NCI-H2196 (cell line): Measurements from ENCODE around the gene ARHGAP44.

Experiments used
- DNase-seq: peaks from one replicate; lab custom pipeline; 2025; ENCODE audit not compliant: unreplicated experiment; lab: John Stamatoyannopoulos, UW

ARHGAP44 gene

GRCh38 chr17:12789481-12790248 lies at the start of gene ARHGAP44:
ARHGAP44 (plus strand) TSS chr17:12789498; CDS start chr17:12789839, 341 bp downstream.
- peak; percentile 11 for DNase-seq

- DNase-seq: no peak
These were observed 49.8 kb upstream of the ARHGAP44 start for GRCh38 chr17:12739500-12739899.

- DNase-seq: no peak
These were observed 46.3 kb upstream of the ARHGAP44 start for GRCh38 chr17:12743046-12743445.

- no peak for DNase-seq
These were observed 45.0 kb upstream of the ARHGAP44 start for GRCh38 chr17:12744298-12744697.

- no peak for DNase-seq
These were observed 44.5 kb upstream of the ARHGAP44 start for GRCh38 chr17:12744786-12745185.

GRCh38 chr17:12745486-12745885 lies 43.8 kb upstream of the ARHGAP44 start:
- no peak for DNase-seq

- DNase-seq: no peak
These were observed 32.5 kb upstream of the ARHGAP44 start for GRCh38 chr17:12756786-12757185.

GRCh38 chr17:12759090-12759489 lies 30.2 kb upstream of the ARHGAP44 start:
- no peak for DNase-seq

GRCh38 chr17:12765548-12765947 lies 23.8 kb upstream of the ARHGAP44 start:
- DNase-seq: no peak

- DNase-seq: no peak
These were observed 21.0 kb upstream of the ARHGAP44 start for GRCh38 chr17:12768255-12768654.

GRCh38 chr17:12769981-12770380 lies 19.3 kb upstream of the ARHGAP44 start:
- DNase-seq: no peak

GRCh38 chr17:12773153-12773552 lies 16.1 kb upstream of the ARHGAP44 start:
- DNase-seq: no peak

GRCh38 chr17:12789075-12789480 lies 220 bp upstream of the ARHGAP44 start:
- no peak for DNase-seq

GRCh38 chr17:12790249-12791106 lies 1.2 kb downstream of the ARHGAP44 start:
- DNase-seq: no peak

GRCh38 chr17:12794919-12795532 lies 5.7 kb downstream of the ARHGAP44 start:
- DNase-seq: no peak

- DNase-seq: no peak
These were observed 11.6 kb downstream of the ARHGAP44 start for GRCh38 chr17:12800855-12801365.

- no peak for DNase-seq
These were observed 17.3 kb downstream of the ARHGAP44 start for GRCh38 chr17:12806630-12807029.

GRCh38 chr17:12808723-12809122 lies 19.4 kb downstream of the ARHGAP44 start:
- DNase-seq: no peak

- DNase-seq: no peak
These were observed 23.6 kb downstream of the ARHGAP44 start for GRCh38 chr17:12812877-12813276.

GRCh38 chr17:12813664-12814063 lies 24.4 kb downstream of the ARHGAP44 start:
- no peak for DNase-seq

- DNase-seq: no peak
These were observed 25.4 kb downstream of the ARHGAP44 start for GRCh38 chr17:12814718-12815117.
